Anterior cingulate cortex (tissue), 58 donors: ENCODE measurements around the gene PNMA6E.

Experiments
- DNase-seq, 58 donors: peaks; one replicate each; lab custom pipeline; 2025; lab: John Stamatoyannopoulos, UW

Gene PNMA6E

DNA sequence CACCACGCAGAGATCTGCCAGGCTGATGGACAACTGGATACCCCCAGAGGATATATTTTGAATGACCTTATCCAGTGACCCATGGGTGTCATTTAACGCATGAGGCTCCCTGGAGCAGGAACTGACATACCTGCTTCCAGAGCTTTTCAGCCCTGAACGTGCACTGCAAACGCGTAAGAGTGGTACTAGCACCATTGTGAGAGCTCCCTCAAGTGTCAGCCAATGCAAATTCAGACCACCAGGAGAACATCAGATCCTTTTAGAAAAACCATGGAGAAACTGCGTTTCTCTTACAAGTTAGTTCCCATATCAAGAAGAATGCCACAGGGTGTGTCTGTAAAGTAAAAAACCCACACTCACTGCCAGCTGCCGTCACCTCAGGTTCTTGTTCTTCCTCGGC is 37.4 kb upstream of the PNMA6E start:
- peak in 6 of 58 donors; percentile 6 to 25 (median 8) for DNase-seq

DNA sequence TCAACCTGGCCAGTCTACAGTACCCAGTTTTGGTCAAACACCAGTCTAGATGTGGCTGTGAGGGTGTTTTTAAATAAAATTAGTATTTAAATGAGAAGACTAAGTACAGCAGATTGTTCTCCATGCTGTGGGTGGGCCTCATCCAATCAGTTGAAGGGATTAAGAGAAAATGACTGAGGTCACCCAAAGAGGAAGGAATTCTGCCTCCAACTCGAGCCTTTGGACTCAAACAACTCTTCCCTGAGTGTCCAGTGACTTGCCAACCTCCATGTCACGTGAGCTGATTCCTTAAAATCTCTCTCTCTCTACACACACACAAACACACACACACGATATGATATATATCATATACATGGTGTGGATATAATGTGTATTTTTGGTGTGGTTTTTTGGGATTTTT is 34.7 kb upstream of the PNMA6E start:
- DNase-seq = no peak

DNA sequence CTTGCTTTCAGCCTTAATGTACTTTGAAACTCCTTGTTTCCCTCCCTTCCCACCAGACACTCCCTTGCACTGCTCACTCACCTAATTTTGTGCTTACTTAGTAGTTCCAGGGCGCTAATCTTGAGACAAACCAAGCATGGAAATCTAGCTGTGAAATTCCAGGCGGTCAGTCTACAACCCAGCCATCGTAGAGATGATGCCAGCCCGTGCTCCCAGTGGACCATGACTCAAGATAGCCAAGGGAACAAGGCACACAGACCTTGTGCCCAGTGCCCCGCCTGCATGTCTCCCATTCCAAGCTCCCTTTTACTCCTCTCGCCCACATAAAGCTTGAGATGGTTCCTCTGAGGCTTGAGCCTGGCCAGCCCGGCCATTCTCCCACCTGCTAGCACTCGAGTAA is 33.7 kb upstream of the PNMA6E start:
- no peak for DNase-seq

DNA sequence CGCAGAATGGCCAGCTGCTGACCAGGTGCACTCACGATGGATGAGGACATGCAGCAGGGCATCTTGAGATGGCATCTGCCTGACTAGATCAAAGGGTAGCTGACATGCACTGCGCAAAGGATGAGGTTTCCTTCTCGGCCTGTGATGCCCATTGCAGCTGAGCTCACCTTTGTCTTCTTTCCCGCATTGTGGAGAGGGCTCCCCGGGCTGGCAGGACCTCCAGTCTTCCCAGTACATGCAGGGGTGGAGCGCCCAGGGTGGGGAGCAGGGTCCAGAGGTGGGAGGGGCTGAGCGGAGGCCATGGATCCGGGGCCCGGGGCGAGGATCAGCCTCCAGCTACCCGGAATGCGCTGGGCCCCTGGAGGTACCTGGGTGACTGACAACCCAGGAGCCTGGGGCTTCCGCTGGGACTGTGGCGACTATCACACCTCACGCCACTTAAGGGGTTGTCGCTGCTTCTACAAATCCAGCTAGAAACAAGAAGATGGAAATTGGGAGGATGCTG is 32.7 kb upstream of the PNMA6E start:
- DNase-seq = no peak

DNA sequence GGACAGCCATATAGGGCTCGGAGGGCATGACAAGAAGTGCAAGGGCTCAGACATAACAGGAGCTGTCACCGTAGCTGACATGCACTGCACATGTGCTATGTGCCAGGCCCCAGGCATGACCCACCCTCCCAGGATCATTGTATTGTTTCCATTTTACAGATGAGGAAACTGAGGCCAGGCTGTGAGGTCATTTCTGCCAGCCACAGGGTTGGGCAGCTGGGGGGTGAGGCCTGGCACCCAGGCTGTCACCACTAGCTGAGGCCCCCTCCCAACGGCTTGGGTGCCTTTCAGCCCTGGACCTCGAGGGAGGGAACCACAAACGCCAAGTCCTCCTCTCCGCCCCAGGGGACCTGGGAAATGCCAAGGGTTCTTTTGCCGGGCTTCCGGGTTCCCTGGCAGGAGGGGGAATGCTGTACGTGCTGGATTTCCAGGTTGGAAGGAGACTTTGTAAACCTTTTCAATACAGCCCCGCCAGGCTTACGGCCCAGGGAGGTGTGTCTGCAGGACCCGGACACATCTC is 32.1 kb upstream of the PNMA6E start:
- no peak for DNase-seq

DNA sequence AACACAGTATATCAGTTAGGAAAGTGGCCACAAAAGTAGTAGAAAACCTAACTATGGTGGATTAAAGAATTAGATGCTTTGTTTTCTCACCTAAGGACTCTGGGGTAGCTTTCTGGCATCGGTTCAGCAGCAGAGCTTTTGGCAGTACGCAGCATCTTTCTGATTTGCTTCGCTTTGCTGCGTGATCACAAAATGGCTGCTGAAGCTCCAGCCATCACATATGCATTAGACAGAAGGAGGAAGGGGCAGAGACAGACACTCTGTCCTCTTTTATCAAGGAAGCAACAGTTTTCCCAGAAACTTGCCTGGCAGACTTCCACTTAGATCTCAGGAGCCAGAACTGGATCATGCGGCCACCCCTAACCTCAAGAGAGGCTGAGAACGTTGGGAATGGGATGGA is 29.6 kb upstream of the PNMA6E start:
- no peak for DNase-seq

DNA sequence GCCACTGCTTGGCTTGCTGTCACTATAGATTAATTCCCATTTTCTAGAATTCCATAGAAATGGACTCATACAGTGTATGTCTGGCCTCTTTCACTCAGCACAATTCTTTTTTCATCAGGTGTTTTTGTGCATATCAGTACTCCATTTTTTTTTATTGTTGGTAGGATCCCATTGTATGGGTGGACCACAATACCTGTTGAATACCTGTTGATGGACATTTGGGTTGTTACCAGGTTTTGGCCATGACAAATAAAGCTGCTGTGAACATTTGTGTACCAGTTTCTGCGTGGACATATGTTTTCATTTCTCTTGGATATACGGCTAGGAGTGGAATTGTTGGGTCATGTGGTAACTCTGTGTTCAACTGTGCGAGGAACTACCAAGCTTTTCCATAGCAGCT is 25.1 kb upstream of the PNMA6E start:
- no peak for DNase-seq

DNA sequence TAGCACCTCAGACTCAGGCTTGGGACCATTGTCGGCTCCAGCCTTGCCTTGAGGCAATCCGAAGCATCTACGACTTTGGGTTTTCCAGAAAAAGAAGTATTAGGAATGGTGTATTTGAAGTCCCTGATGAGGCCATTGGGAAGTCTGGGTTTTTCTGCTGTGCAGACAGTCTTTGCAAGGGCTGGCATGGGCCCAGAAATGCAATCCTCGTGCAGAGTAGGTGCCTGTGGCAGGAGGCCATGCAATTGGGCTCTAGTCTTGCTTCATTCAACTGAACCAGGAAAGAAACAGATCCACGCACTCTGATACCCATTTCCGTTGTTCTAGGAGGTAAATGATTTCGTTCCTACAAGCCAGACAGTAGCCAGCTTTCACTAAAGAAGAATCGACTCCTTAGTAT is 22.5 kb upstream of the PNMA6E start:
- peak in 2 of 58 donors; percentile 10 to 18 for DNase-seq

DNA sequence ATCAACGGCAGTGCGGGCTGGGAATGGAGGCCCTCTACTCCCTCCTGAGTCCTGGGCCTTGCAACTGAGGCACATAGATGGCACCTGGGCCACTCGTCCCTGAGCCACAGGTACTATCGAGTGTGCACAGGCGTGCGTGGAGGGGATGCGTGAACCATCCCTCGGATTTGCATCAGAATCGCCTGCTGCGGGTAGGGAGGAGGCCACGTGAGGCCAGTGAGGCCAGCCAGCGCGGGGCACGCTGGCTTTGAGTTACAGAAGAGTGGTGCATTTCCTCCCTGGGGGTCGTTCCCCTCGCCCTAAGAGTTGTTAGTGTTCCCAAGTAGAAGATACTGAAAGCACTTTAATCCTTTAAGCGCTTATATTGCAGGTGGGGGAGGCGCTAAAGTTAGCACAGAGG is 20.7 kb upstream of the PNMA6E start:
- no peak for DNase-seq

DNA sequence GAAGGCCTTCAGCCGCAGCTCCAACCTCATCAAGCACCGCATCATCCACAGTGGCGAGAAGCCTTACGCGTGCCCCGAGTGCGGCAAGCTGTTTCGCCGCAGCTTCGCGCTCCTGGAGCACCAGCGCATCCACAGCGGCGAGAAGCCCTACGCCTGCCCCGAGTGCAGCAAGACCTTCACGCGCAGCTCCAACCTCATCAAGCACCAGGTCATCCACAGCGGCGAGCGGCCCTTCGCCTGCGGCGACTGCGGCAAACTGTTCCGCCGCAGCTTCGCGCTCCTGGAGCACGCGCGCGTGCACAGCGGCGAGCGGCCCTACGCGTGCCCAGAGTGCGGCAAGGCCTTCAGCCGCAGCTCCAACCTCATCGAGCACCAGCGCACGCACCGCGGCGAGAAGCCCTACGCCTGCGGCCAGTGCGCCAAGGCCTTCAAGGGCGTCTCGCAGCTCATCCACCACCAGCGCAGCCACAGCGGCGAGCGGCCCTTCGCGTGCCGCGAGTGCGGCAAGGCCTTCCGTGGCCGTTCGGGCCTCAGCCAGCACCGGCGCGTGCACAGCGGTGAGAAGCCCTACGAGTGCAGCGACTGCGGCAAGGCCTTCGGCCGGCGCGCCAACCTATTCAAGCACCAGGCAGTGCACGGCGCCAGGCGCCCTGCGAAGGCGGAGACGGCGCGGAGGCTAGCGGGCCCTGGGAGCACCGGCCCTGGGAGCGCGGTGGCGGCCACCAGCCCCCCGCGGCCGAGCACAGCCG is 19.9 kb upstream of the PNMA6E start:
- no peak for DNase-seq

DNA sequence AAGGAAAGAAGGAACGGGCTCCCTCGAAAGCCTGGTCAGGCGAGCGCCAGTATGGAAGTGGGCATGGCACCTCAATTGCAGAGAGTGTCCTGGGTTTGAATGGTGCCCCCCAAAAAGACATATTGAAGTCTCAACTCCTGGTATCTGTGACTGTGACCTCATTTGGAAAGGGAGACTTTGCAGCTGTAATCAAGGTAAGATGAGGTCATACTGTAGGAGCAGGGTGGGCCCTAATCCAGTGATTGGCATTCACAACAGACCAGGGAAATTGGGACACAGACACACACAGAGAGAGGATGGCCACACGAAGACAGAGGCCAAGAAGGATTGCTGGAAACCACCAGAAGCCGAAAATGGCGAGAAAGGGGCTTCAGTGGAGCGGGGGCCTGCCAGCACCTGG is 16.5 kb upstream of the PNMA6E start:
- no peak for DNase-seq

DNA sequence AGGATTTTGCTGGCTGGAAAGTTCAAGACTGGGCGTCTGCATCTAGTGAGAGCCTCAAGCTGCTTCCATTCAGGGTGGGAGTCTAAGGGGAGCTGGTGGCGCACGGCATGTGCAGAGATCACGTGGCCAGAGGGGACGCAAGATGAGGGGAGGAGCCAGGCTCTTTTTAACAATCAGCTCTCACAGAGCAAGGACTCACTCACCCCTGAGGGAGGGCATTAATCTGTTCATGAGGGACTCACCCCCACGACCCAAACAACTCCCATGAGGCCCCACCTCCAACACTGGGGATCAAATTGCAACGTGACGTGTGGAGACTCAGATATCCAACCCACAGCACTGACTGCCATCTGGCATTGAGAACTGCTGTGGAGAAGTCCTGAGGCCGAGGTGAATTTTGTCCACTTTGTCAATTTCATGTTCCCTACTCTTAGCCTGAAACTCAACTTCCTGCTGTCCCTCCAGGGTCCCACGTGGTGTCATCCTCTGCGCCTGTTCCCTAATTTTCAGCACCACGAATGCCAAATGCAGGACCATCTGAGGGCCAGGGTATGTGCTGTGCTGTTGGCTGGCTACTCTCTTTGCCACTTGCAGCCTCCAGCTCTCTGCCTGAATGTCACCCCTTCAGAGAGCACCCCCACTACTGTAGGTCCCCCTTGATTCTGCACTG is 15.8 kb upstream of the PNMA6E start:
- DNase-seq = no peak

DNA sequence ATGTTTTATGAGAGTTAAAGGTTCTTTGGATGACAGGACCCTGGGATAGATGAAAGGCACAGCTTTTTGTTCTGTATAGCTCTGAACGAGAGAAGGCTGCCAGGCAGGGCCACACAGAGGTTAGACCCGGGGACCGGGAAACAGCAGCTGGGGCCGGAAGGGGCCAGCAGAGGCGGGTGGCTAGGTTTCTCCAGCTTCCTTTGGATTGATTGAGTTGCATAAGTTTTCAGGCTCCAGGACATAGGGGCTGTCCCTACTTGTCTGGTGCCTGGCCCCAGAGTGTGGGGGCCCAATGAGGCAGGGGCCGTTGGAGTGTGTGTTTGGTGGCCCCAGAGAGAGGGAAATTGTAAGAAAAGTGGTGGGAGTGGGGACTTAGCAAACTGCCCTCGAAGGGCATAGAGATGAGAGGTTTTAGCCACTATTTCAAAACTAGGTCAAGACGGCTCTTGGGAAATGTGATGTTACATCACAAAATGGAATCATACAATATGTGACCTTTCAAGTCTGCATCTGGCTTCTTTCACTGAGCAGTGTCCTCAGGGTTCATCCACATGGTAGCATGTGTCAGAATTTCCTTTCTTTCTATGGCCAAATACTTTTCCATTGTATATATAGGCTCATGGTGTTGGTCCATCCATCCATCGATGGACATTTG is 13.8 kb upstream of the PNMA6E start:
- no peak for DNase-seq

DNA sequence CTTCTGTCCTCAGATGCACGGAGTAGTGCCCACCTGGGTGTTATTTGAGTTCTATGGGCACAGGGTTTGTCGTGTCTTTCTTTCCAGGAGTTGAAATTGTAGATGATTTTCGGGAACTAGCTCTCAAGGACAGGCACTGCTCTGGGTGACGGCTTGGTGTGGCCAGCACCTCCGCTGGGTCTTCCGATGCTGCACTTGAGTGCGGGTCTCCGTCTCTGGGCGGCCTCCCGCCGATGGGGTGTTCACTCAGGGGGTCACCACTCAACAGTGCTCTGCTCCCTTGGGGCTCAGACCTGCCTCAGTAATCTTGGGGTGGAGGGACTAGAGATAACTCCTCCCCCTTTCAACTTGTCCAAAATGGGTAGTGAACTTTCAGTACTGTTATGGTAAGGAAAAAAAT is 12.6 kb upstream of the PNMA6E start:
- DNase-seq = no peak

DNA sequence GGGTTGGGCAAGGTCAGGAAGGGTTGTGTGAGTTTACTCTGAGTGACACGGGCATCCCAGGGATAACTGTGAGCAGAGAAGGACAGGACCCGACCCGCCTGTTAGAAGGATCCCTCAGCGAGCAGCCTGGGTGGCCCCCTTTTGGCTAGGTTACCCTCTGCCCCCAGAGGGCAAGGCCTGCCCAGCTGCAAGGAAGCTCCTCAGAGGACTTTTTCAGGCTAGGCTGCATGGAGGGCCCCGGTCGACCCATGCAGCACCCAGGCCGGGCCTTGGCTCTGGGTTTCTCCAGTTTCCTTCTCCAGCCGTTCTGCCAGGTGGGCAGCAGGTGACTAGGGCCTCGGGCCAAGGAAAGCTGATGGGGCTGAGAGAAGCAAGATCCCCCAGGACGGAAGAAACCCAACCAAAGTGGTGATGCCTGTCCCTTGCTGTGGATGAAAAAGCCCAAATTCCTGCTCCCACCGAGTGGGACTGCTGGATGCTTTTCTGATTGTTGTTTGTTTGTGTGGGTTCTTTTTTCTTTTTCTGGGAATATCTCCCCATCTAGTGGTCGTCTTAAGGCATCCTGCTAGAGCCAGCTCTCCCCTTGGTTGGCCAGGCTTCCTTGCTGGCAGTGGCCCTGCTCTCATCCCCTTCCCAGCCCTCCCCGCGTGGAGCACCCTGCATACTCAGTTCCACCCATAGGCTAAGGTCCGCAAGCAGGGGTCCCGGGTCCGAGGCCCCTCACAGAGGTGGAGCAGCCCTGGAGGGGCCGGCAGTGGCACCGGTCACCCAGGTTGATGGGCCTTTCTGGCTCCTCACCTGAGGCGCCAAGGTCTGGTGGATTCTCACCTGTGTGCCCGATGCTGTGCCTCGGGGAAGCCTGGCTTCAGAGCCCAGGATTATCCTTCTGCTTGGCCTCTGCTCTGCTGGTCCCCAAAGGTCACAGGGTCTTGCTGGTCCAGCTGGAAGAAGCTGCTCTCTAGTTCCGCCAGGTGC is 11.9 kb upstream of the PNMA6E start:
- DNase-seq = no peak

DNA sequence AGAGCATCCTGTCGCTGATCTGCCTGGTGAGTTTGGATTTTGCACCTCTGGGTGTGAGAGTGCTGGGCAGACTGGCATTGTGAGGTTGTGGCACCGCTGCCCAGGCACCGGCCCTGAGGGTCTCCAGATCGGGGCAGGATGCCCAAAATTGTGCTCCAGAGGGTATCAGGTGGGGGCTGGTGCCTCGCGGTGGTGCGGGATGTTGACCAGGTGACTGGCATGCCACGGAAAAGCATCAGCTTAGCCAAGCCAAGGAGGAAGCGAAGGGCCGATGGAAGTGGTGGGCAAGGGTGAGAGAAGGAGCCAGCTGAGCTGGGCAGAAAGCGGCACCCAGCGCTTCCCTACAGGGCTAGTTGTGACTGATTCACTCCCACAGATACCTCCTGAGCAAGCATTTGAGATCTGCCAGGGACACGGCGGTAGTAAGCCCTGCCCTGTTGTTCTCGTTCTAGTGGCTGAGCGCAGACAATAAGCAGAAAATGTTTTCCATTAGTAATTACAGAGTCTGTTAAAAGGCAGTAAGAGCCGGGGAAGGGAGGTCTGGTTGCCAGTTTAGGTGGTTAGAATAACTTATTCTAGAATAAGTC is 10.9 kb upstream of the PNMA6E start:
- peak in 1 of 58 donors; percentile 0 for DNase-seq

DNA sequence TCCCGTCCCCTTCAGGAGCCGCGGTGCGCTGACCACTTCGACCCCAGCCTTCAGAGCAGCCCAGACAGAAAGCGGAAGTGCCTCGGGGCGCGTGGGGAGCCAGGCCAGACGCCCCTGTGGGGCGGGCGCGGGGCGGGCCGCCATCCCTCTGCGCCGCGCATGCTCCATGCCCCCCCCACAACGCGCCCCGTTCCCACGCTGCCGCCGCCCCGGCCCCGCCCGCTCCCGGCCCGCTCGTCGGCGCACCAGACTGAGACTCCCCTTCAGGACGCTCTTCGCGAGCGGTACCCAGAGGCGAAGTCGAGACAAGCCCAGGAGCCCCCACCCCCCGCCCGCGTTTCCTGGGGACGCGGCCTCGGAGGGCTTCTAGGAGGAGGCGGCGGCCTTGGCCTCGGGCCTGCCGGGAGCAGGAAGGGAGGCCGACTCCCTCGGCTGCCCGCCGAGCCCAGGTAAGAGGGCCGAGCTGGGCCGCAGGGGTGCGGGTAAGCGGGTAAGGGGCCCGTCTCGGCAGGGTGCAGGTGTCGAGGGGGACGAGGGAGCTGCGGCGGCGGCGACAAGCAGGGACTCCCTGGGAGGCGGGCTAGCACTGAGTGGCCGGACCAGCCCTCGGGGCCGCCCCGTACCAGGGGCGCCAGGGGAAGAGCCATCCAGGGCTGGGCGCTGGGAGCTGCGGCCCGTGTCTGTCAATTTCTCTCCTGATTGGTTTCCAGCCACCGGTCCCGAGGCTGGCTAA is 10.3 kb upstream of the PNMA6E start, which contains the start of gene ZFP92:
Gene ZFP92, plus strand, starts transcription at position 218 of the 733 bp plus-strand sequence. CDS start 6,851 bp downstream, outside the sequence.
- DNase-seq = peak in 13 of 58 donors; percentile 1 to 23 (median 9)

DNA sequence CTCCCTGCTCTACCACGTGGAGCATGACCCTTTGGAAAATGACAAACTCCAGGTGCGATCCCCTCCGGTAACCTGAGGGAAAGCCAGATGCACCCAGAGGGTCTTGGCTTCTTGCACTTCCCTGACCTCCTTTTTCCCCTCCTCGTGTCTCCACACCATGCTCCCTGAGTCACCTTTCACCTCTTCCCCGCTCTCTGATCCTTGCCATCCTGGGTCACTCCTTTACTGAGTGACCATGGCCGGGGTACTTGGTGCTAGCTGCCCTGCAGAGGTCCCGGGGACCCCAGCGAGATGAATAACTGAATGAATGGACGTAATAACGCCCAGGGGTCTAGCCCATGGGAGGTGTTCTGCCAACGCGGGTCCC is 9.7 kb upstream of the PNMA6E start:
- DNase-seq = no peak

DNA sequence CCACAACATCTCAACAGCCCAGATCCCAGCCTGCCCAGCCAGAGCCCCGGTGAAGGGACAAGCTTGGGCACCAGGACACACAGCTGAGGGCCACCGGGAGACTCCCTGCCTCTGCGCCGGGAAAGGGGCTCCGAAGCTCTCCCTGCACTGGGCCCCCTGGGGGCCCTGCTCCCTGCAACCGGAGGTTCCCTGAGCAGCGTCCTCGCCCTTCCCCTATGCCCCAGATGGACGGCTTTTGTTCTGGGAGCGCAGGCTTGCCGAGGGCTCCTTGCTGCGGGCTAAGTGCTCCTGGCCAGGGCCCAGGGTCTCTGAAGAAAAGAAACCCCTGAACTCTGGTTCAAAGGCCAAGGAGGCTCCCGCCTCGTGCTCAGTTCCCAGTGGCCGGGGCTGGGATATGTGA is 9.2 kb upstream of the PNMA6E start:
- no peak for DNase-seq
